ENCODE results near the gene SLAIN2.

- TF ChIP-seq CTCF (conservative IDR thresholded peaks at IDR 0.05; ENCODE audit: low read depth in 2 of 2) (no peak), EZH2 (IDR thresholded peaks at IDR 0.05; ENCODE audit: low read depth, unreplicated experiment) (no peak), JUNB (IDR thresholded peaks at IDR 0.05; ENCODE audit: unreplicated experiment) (no peak), REST (IDR thresholded peaks at IDR 0.05; ENCODE audit: unreplicated experiment) (no peak)
Measured at GRCh38 chr4:48305508-48305907, 35.8 kb upstream of the SLAIN2 start.

All from GM23338 (cell line).